Naive thymus-derived CD8-positive, alpha-beta T cell (primary cell): ENCODE measurements around the gene AJUBA. TPM values are rescaled to one million over a fixed set of nuclear protein-coding genes. Genes with fewer than 3 reads are reported as not detected.
"Not testable (repeated sequence)": the region's sequence is repeated elsewhere in the genome, so short reads cannot be mapped to it uniquely, and the experiment has no call there.

Source experiments
- ATAC-seq, 2 donors: fragments of 150-1000 bp; cut with Tn5 transposase in 1 of 2; sonication (Bioruptor Pico), chemical (Tn5 transposase) in 1 of 2; 1 replicate in 1 of 2; 2 replicates in 1 of 2; pipeline ENCODE4 v1.10.0; 2021; ENCODE audit warnings: mild to moderate bottlenecking in 2 of 2, moderate library complexity in 2 of 2
- POLR2A ChIA-PET: fragments of 350-600 bp; sonication (Branson Sonifier 250); formaldehyde crosslinking; loops from one replicate; lab custom pipeline; 2021; ENCODE audit warnings: antibody characterized with exemption; lab: Charles Lee
- DNase-seq, 10 donors: peaks; one replicate each; pipeline versions ENCODE4 v3.0.0 to v3.0.0-alpha.2; 2020 to 2022
- H3K27ac Mint-ChIP-seq, 10 donors: one replicate each; pipeline ENCODE4 v1.8.0; 2020 to 2022; ENCODE audit warnings: mild to moderate bottlenecking in 10 of 10, mixed read lengths in 10 of 10, moderate library complexity in 4 of 10, inconsistent platforms in 1 of 10
- H3K27me3 Mint-ChIP-seq, 5 donors: one replicate each; pipeline ENCODE4 v1.8.0; 2021 to 2022; ENCODE audit warnings: mixed read lengths in 5 of 5
- H3K36me3 Mint-ChIP-seq, 3 donors: one replicate each; pipeline ENCODE4 v1.8.0; 2020 to 2022; ENCODE audit warnings: mixed read lengths in 3 of 3, mild to moderate bottlenecking in 2 of 3, inconsistent platforms in 1 of 3
- H3K4me1 Mint-ChIP-seq, 4 donors: one replicate each; pipeline ENCODE4 v1.8.0; 2021 to 2022; ENCODE audit warnings: mixed read lengths in 4 of 4
- H3K4me3 Mint-ChIP-seq, 10 donors: one replicate each; pipeline ENCODE4 v1.8.0; 2020 to 2022; ENCODE audit warnings: mild to moderate bottlenecking in 10 of 10, mixed read lengths in 10 of 10, moderate library complexity in 6 of 10, inconsistent platforms in 1 of 10
- H3K9me3 Mint-ChIP-seq, 9 donors: one replicate each; pipeline ENCODE4 v1.8.0; 2020 to 2022; ENCODE audit warnings: mixed read lengths in 9 of 9, mild to moderate bottlenecking in 3 of 9, inconsistent platforms in 1 of 9, moderate library complexity in 1 of 9
- polyA plus RNA-seq, 3 donors: library from polyadenylated mRNA; unstranded; fragments of 300-500 nt; fragmentation: Illumina TruSeq; gene quantifications; one replicate each; pipeline ENCODE4 v1.2.3, GENCODE V29; 2021
- total RNA-seq, 8 experiments: library from RNA in 2 of 8; stranded (reverse) in 2 of 8; gene quantifications; one replicate each; pipeline ENCODE4 v1.2.3 and lab custom pipeline; 2021 to 2026

Gene AJUBA
- total and polyA plus RNA-seq, 5 experiments from 2014 or later: 0.05 to 1.9 (median 1.2) TPM

GRCh38 chr14:23006188-23006534 lies 23.8 kb upstream of the AJUBA start:
- Mint-ChIP-seq H3K4me1 (peaks cover 13 to 48% (median 37%) of the 10 kb centered on the region in 4 donors), H3K27me3 (no peaks in the 10 kb centered on the region)
- DNase-seq: no peak

GRCh38 chr14:23005451-23006187 lies 23.3 kb upstream of the AJUBA start:
- peak overlapping the region in 8 of 10 donors; percentile 45 to 98 (median 96) for H3K27ac Mint-ChIP-seq
- DNase-seq: no peak
- POLR2A ChIA-PET: interaction anchor here (0.7 to 3.8 kb wide), 15 partner anchors 8 to 443 kb away, joined by 3 to 37 read pairs (median 12); partner anchors contain the start of genes ACIN1, AJUBA, C14orf119 and CDH24
- peaks cover 12 to 48% (median 36%) of the 10 kb centered on the region in 4 donors for H3K4me1 Mint-ChIP-seq
- H3K27me3 Mint-ChIP-seq: no peaks in the 10 kb centered on the region
- ATAC-seq: no peak
- no peaks in the 10 kb centered on the region for H3K9me3 Mint-ChIP-seq
- H3K4me3 Mint-ChIP-seq: peak overlapping the region; percentile 93 to 98 (median 94)
- H3K36me3 Mint-ChIP-seq: no peaks in the 10 kb centered on the region

More at GRCh38 chr14:23006188-23006534, 23.8 kb upstream of the AJUBA start:
- Mint-ChIP-seq H3K27ac (peak overlapping the region in 9 of 10 donors; percentile 92 to 98 (median 97)), H3K4me3 (peak overlapping the region; percentile 93 to 98 (median 94)), H3K9me3 (no peaks in the 10 kb centered on the region), H3K36me3 (no peaks in the 10 kb centered on the region)
- no peak for ATAC-seq
- POLR2A ChIA-PET: interaction anchor here (0.7 to 3.8 kb wide), 22 partner anchors 8 to 1480 kb away, joined by 3 to 37 read pairs (median 8); partner anchors contain the start of genes ACIN1, AJUBA, C14orf119 and CDH24

DNA sequence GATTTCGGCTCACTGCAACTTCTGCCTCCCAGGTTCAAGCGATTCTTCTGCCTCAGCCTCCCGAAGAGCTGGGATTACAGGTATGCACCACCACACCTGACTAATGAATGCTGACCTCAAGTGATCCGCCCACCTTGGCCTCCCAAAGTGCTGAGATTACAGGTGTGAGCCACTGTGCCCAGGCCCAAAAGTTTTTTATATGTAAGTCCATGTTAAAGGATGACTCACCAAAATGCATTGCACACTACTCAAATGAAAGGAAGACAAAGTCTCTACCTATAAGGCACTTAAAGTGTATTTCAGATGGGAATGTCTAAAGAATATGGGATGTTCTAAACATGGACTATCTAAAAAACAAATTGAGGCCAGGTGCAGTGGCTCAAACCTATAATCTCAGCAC lies 21.9 kb upstream of the AJUBA start:
- not testable (repeated sequence) for H3K9me3 Mint-ChIP-seq, H3K36me3 Mint-ChIP-seq, H3K27me3 Mint-ChIP-seq, H3K27ac Mint-ChIP-seq, DNase-seq, ATAC-seq, H3K4me3 Mint-ChIP-seq
- H3K4me1 Mint-ChIP-seq: peaks cover 9 to 38% (median 29%) of the 10 kb centered on the region in 4 donors
- POLR2A ChIA-PET: interaction anchor here (0.6 kb wide), 1 partner anchor 295 kb away, joined by 14 read pairs; no protein-coding TSS in a partner anchor

DNA sequence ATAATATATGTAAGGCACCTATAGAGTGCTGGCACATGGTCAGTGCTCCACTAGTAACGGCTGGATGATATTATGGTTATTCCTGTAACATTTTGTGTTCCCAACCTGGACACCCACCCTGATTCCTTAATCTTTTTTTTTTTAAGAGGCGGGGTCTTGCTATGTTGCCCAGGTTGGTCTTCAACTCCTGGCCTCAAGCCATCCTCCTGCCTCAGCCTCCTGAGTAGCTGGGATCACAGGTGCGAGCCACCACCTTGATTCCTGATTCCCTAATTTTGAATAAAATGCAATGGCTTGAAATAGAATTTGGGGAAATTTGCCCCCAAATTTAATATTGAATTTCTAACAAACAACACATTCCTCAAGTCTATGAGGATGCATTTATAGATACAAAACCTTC lies 20.2 kb upstream of the AJUBA start:
- Mint-ChIP-seq H3K4me1 (peaks cover 6 to 23% (median 16%) of the 10 kb centered on the region in 4 donors), H3K36me3 (no peaks in the 10 kb centered on the region), H3K27ac (no peak overlapping the region), H3K27me3 (no peaks in the 10 kb centered on the region), H3K9me3 (no peaks in the 10 kb centered on the region), H3K4me3 (no peak overlapping the region)
- DNase-seq (no peak), ATAC-seq (no peak)
- POLR2A ChIA-PET: no interaction called here

- no peaks in the 10 kb centered on the region for H3K27me3 Mint-ChIP-seq
- no peak for DNase-seq
- no peak overlapping the region for H3K4me3 Mint-ChIP-seq
- H3K36me3 Mint-ChIP-seq: no peaks in the 10 kb centered on the region
- ATAC-seq: no peak
- POLR2A ChIA-PET: interaction anchor here (0.7 kb wide), 1 partner anchor 14 kb away, joined by 3 read pairs; no protein-coding TSS in a partner anchor
- H3K27ac Mint-ChIP-seq: no peak overlapping the region
- H3K9me3 Mint-ChIP-seq: no peaks in the 10 kb centered on the region
- H3K4me1 Mint-ChIP-seq: peaks cover under 1 to 6% (median 4%) of the 10 kb centered on the region in 4 donors
Measured at GRCh38 chr14:23000860-23001259, 18.5 kb upstream of the AJUBA start.

GRCh38 chr14:22998329-22999012 lies 16.1 kb upstream of the AJUBA start:
- DNase-seq (no peak), ATAC-seq (no peak)
- Mint-ChIP-seq H3K4me3 (no peak overlapping the region), H3K27me3 (no peaks in the 10 kb centered on the region), H3K27ac (no peak overlapping the region), H3K4me1 (peaks cover 0 to 3% (median under 1%) of the 10 kb centered on the region in 4 donors), H3K36me3 (peaks cover 0 to 2% (median 0%) of the 10 kb centered on the region in 3 donors), H3K9me3 (no peaks in the 10 kb centered on the region)
- POLR2A ChIA-PET: interaction anchor here (1.2 kb wide), 1 partner anchor 8 kb away, joined by 3 read pairs; no protein-coding TSS in a partner anchor

GRCh38 chr14:22997676-22998323 lies 15.4 kb upstream of the AJUBA start:
- Mint-ChIP-seq H3K4me1 (peaks cover 0 to 3% (median under 1%) of the 10 kb centered on the region in 4 donors), H3K4me3 (no peak overlapping the region), H3K27ac (no peak overlapping the region), H3K27me3 (no peaks in the 10 kb centered on the region), H3K36me3 (peaks cover 0 to 4% (median 0%) of the 10 kb centered on the region in 3 donors), H3K9me3 (no peaks in the 10 kb centered on the region)
- no peak for DNase-seq
- ATAC-seq: no peak
- POLR2A ChIA-PET: interaction anchor here (0.6 to 1.2 kb wide), 2 partner anchors 8 to 14 kb away, joined by 3 to 7 read pairs; no protein-coding TSS in a partner anchor

DNA sequence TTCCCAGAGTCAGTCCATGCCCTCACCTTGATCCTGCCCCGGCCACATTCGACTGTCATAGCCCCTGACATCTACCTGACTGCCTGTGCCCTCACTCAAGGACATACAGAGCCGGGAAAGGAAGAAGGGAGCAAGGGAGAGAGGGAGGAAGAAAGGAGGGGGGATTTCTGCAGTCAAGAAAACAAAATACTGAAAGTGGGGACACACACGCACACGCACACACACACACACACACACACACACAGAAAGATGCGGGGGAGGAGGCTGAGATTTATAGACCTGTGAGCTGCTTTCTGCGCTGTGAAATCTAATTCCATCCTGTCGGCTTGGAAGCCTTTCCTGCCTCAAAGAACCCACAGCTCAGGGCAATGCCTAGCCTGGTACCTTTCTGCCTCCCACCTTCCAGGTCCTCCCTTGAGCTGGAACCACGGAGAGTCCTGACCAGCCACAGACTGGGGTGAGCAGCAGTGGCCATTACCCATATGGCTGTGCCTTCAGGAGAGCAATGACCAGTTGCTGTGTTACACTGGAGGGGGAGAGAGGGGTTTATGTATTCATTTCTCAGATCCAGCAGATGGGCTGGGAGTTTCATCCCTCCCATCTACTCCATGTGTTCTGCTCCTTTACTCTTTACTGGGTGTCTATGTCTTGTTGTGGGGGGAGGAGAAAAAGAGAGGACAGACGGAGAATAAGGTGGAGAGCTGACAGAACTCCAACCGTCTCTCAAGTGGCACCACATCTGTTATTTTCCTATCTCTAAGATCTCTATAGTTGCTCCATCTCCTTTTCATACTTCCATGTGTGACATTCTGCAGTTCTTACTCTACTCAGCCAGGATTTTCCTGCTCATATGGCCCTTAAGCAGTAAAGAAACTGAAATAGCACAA lies 14.7 kb upstream of the AJUBA start:
- Mint-ChIP-seq H3K36me3 (peaks cover 0 to 5% (median 0%) of the 10 kb centered on the region in 3 donors), H3K9me3 (no peaks in the 10 kb centered on the region), H3K27ac (no peak overlapping the region), H3K4me1 (peaks cover 0 to 3% (median under 1%) of the 10 kb centered on the region in 4 donors), H3K4me3 (no peak overlapping the region), H3K27me3 (no peaks in the 10 kb centered on the region)
- POLR2A ChIA-PET: interaction anchor here (0.6 to 2.9 kb wide), 5 partner anchors 9 to 62 kb away, joined by 3 to 25 read pairs (median 7); no protein-coding TSS in a partner anchor
- ATAC-seq (no peak), DNase-seq (no peak)

DNA sequence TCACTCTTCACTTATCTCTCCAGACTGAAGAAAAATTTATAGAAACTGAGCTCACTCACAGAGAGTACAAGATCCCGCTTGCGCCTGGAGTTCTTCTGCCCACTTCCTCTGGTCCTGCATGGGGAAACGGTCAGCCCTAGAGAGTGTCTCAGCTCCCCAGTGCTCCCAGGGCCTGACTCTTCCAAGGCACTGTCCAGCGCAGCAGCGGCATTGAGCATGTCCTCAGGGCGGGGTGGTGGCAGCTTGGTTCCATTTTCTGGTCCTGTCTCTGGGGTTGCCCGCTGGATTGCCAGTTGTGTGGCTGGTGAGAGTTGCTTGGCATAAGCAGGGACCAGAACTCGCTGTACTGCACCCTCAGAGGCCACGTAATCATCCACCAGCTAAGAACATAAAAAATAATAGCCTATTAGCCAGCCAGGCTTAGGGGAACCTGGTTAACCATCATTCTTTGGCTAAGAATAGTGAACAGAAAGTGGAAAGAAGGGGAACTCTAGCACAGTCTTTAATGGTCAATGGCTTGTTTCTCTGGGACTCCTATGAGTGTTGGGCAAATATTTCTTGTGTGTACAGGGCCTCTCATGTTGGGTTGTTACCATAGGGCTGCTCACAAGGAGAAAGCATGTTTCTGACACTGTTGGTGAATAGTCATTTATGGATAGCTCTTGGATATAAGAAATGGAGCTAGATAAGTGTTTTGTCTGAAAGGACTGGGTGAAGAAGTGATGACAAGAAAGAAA lies 13.7 kb upstream of the AJUBA start:
- H3K4me3 Mint-ChIP-seq: no peak overlapping the region
- no peaks in the 10 kb centered on the region for H3K27me3 Mint-ChIP-seq
- peaks cover 0 to 3% (median under 1%) of the 10 kb centered on the region in 4 donors for H3K4me1 Mint-ChIP-seq
- no peak overlapping the region for H3K27ac Mint-ChIP-seq
- H3K36me3 Mint-ChIP-seq: peaks cover 0 to 11% (median 0%) of the 10 kb centered on the region in 3 donors
- DNase-seq (no peak), ATAC-seq (no peak)
- POLR2A ChIA-PET: interaction anchor here (0.5 to 2.9 kb wide), 7 partner anchors 11 to 62 kb away, joined by 3 to 25 read pairs (median 7); no protein-coding TSS in a partner anchor
- H3K9me3 Mint-ChIP-seq: no peaks in the 10 kb centered on the region

DNA sequence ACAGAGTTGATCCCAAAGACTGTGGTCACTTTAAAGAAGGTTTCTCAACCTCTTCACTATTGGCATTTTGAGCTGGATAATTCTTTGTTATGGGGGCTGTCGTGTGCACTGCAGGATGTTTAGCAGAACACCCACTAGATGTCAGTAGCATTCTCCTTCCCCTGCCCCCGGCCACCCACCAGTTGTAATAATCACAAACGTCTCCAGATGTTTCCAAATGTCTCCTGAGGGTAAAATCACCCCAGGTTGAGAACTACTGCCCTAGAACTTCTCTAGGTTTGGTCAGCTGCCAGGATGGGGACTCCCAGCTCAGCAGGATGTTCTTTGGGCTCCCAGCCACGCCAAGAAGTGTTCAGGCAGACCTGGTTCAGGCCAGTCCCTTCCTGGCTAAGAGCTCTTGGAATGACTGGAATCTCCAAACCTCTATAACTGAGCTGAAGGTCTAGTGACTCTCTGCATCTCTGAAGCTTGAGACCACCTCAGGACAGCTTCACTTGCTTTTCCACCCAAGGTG lies 12.5 kb upstream of the AJUBA start:
- Mint-ChIP-seq H3K27me3 (no peaks in the 10 kb centered on the region), H3K36me3 (peaks cover 0 to 21% (median 2%) of the 10 kb centered on the region in 3 donors), H3K9me3 (no peaks in the 10 kb centered on the region), H3K27ac (peak overlapping the region in 1 of 10 donors; percentile 9), H3K4me1 (peaks cover 0 to 3% (median under 1%) of the 10 kb centered on the region in 4 donors), H3K4me3 (no peak overlapping the region)
- DNase-seq (peak in 5 of 10 donors; percentile 37 to 70 (median 55)), ATAC-seq (peak; percentile 88 to 96)
- POLR2A ChIA-PET: interaction anchor here (0.6 to 2.9 kb wide), 10 partner anchors 10 to 1108 kb away, joined by 3 to 25 read pairs (median 6); partner anchors contain the start of gene ACIN1
